ENCODE measurements around the gene RNF125. TPM values are rescaled to one million over a fixed set of nuclear protein-coding genes. Genes with fewer than 3 reads are reported as not detected.

Gene RNF125
- total RNA-seq, 6 experiments from 2014 or later, result 2.9 to 14.1 (median 5.8) TPM

- H3K27me3 ChIP-seq, result no peaks in the 10 kb centered on the region
- H3K9me3 ChIP-seq, result no peaks in the 10 kb centered on the region
- peak in 3 of 4 donors; percentile 2 to 5 (median 5) for ATAC-seq
- peaks cover 0 to 36% (median 20%) of the 10 kb centered on the region in 4 donors for H3K4me1 ChIP-seq
- peak in 2 of 3 donors; percentile 57 to 68 for DNase-seq
- intact Hi-C loops (cut with DNase I), result no loop called here
- under 1% methylated on average over 24 of the region's 32 CpGs for WGBS (ENCODE audit: insufficient coverage, low coverage, low lambda C conversion rate, missing lambda C conversion rate)
- no peaks in the 10 kb centered on the region for H3K36me3 ChIP-seq
- peak overlapping the region; percentile 89 to 99 (median 97) for H3K27ac ChIP-seq
- TF ChIP-seq CTCF (IDR thresholded peaks at IDR 0.05) (no peak), POLR2A (IDR thresholded peaks at IDR 0.05) (no peak)
- peak overlapping the region; percentile 83 to 87 (median 83) for H3K4me3 ChIP-seq
These were observed 74.5 kb downstream of the RNF125 start for GRCh38 chr18:32093102-32093511.

GRCh38 chr18:32093523-32093922 lies 74.9 kb downstream of the RNF125 start:
- DNase-seq, result no peak
- Histone ChIP-seq H3K36me3 (no peaks in the 10 kb centered on the region), H3K4me1 (peaks cover 0 to 36% (median 20%) of the 10 kb centered on the region in 4 donors), H3K27me3 (no peaks in the 10 kb centered on the region), H3K27ac (peak overlapping the region; percentile 89 to 99 (median 97)), H3K4me3 (peak overlapping the region; percentile 83 to 87 (median 83)), H3K9me3 (no peaks in the 10 kb centered on the region)
- 0% methylated on average over 7 of the region's 7 CpGs for WGBS (ENCODE audit: insufficient coverage, low coverage, low lambda C conversion rate, missing lambda C conversion rate)
- ATAC-seq, result no peak
- intact Hi-C loops (cut with DNase I), result no loop called here
- TF ChIP-seq CTCF (IDR thresholded peaks at IDR 0.05) (no peak), POLR2A (IDR thresholded peaks at IDR 0.05) (no peak)

GRCh38 chr18:32095192-32095899 lies 76.7 kb downstream of the RNF125 start:
- Histone ChIP-seq H3K36me3 (no peaks in the 10 kb centered on the region), H3K9me3 (no peaks in the 10 kb centered on the region), H3K27me3 (no peaks in the 10 kb centered on the region), H3K4me3 (no peak overlapping the region), H3K27ac (peak overlapping the region in 1 of 3 donors; percentile 22), H3K4me1 (peaks cover 0 to 36% (median 22%) of the 10 kb centered on the region in 4 donors)
- TF ChIP-seq CTCF (IDR thresholded peaks at IDR 0.05) (no peak), POLR2A (IDR thresholded peaks at IDR 0.05) (no peak)
- intact Hi-C loops (cut with DNase I), result no loop called here
- ATAC-seq, result no peak
- no peak for DNase-seq
- WGBS (ENCODE audit: insufficient coverage, low coverage, low lambda C conversion rate, missing lambda C conversion rate), result 57% methylated on average over 7 of the region's 7 CpGs

GRCh38 chr18:32095900-32096229 lies 77.2 kb downstream of the RNF125 start:
- Histone ChIP-seq H3K27me3 (no peaks in the 10 kb centered on the region), H3K4me1 (peaks cover 0 to 36% (median 22%) of the 10 kb centered on the region in 4 donors), H3K4me3 (no peak overlapping the region), H3K27ac (peak overlapping the region in 1 of 3 donors; percentile 22), H3K9me3 (no peaks in the 10 kb centered on the region), H3K36me3 (no peaks in the 10 kb centered on the region)
- DNase-seq (peak in 1 of 3 donors; percentile 61), ATAC-seq (peak in 3 of 4 donors; percentile 10 to 30 (median 23))
- TF ChIP-seq POLR2A (IDR thresholded peaks at IDR 0.05), result no peak
- no peak for TF ChIP-seq CTCF (IDR thresholded peaks at IDR 0.05)
- intact Hi-C loops (cut with DNase I), result no loop called here
- 12% methylated on average over 4 of the region's 4 CpGs for WGBS (ENCODE audit: insufficient coverage, low coverage, low lambda C conversion rate, missing lambda C conversion rate)

Data from right lobe of liver (tissue), 6 donors.